Omental fat pad (tissue), 4 donors: Measurements from ENCODE around the gene ITGB3. TPM values are rescaled to one million over a fixed set of nuclear protein-coding genes. Genes with fewer than 3 reads are reported as not detected.
A peak's percentile ranks its signal among the peaks of the same experiment; 100 is the strongest.

Experiments used
- ATAC-seq: fragments of 150-250 bp; one replicate; pipeline ENCODE4 v1.9.1; 2016; ENCODE audit warnings: mild to moderate bottlenecking, moderate library complexity; ENCODE audit not compliant: low FRiP score
- DNase-seq: peaks from one replicate; pipeline ENCODE4 v3.0.0-alpha.2; 2019; ENCODE audit warnings: low spot score
- CTCF ChIP-seq, 3 donors: fragments of 450-650 bp; IDR thresholded peaks; one replicate each; pipeline ENCODE4 v1.5.1; 2016 to 2017; ENCODE audit warnings: antibody characterized with exemption in 3 of 3, mild to moderate bottlenecking in 3 of 3, moderate library complexity in 2 of 3
- total RNA-seq, 4 donors: library from RNA; depleted of rRNA; stranded (reverse); fragments of >200 nt; gene quantifications; one replicate each; pipeline ENCODE4 v1.1.0, GENCODE V29; 2016

The ITGB3 gene
- total RNA-seq, 4 donors from 2014 or later: 12.1 to 72.9 (median 17.5) TPM

- DNase-seq (no peak), ATAC-seq (no peak)
- TF ChIP-seq CTCF (IDR thresholded peaks at IDR 0.05): no peak
Observed at GRCh38 chr17:47224966-47225365, 28.7 kb upstream of the ITGB3 start.

DNA sequence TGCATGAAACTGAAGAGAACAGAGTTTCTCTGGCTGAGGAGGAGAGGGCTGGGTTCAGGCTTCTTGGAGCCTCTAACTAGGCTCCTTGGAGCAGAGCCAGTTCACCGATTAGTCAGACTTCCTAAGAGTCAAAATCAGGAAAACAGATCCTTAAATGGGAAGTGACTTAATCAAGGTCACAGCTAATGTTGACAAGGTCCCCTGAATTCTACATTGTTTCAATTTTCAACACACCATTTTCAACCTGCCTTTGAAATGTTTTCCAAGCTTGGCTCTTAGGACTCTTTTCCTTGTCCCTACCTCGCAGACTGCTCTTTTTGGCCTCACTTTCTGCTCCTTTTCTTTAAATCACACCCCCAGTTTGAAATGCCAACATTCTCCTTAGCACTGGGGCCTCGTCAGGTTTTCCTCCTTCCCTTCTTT, 28.2 kb upstream of the ITGB3 start:
- no peak for TF ChIP-seq CTCF (IDR thresholded peaks at IDR 0.05)
- ATAC-seq (peak; percentile 58), DNase-seq (peak; percentile 69)

GRCh38 chr17:47225911-47226688, 27.5 kb upstream of the ITGB3 start:
- ATAC-seq: no peak
- DNase-seq: no peak
- no peak for TF ChIP-seq CTCF (IDR thresholded peaks at IDR 0.05)

DNA sequence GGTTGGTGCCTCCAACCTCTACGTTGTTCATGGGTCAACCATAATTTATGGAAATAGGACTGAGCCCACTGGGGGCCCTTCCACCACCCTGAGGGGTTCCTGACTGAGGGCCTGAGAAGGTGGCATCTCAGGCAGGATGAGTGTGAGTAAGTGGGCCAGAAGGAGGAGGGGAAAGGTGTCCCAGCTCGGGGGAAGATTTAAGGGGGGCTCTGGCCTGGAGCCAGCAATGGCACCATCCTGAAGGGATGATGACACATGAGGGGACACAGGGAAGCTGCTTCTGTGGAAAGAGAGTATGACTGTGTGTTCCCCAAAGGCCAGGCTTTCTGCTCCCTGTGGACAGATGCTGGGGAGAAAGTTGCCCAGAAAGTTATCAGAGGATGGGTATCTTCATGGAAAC, 25.8 kb upstream of the ITGB3 start:
- no peak for DNase-seq
- TF ChIP-seq CTCF (IDR thresholded peaks at IDR 0.05): no peak

DNA sequence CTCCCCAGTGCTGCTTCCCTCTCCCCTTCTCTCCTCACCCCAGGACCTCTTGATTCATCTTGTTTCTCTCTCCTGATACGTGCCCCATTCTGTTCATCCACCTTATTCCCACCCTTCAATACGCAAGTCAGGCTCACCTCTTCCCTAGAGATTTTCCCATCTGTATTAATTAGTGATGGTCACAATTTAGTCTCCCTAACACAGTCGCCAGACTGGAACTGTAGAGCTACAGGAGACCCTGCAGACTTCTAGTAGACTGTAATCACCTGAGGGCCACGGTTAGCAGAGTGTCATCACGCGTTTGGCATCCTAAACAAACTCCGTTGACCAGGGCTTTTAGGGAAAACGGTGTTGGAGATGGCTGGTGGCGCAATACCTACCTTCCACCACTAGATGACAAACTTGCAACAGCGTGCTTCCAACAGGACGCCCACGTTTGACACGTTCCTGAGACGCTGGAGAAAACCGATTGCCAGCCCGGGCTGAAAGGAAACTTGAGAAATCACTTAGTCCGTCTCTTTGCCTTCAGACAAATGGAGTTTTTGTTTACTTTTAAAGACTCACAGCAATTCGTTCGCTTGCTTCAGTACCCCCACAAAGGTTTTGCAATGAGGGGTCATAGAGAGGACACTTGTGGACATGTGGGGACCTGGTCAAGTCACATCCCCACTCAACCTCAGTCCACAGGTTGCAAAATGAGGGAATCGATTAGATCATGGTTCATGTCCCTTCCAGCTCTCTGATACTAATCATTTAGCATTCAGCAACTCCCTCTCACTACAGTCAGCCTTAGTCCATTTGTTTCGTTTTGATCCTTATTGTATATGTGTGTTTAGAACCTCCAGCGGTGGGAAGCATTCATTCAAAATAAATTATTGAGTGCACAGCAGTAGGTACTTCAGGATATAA, 23.8 kb upstream of the ITGB3 start:
- DNase-seq (peak; percentile 64), ATAC-seq (peak; percentile 83)
- peak in 2 of 3 donors; percentile 41 to 91 for TF ChIP-seq CTCF (IDR thresholded peaks at IDR 0.05)

More for the DNA sequence above, 25.8 kb upstream of the ITGB3 start:
- no peak for ATAC-seq

- DNase-seq (no peak), ATAC-seq (no peak)
- TF ChIP-seq CTCF (IDR thresholded peaks at IDR 0.05): no peak
Observed at GRCh38 chr17:47230864-47231263, 22.8 kb upstream of the ITGB3 start.
